Measurements from ENCODE around the gene HCFC1R1.

HCFC1R1 gene

GRCh38 chr16:2975161-2975795, 48.5 kb downstream of the HCFC1R1 start:
- DNase-seq (ENCODE audit: low read depth), result no peak

- DNase-seq (ENCODE audit: low read depth), result no peak
Measured at GRCh38 chr16:2974319-2975056, 49.3 kb downstream of the HCFC1R1 start.

GRCh38 chr16:2973605-2974318, 50.0 kb downstream of the HCFC1R1 start:
- no peak for DNase-seq (ENCODE audit: low read depth)

- DNase-seq (ENCODE audit: low read depth), result no peak
Measured at GRCh38 chr16:2973093-2973492, 50.6 kb downstream of the HCFC1R1 start.

All from stimulated activated CD8-positive, alpha-beta memory T cell treated with anti-CD3 and anti-CD28 coated beads, Interleukin-15, amount 100 ng/mL, for 24 hours (primary cell).